NCI-H748 (cell line): ENCODE measurements around the gene INS.
"Not testable (repeated sequence)": the region's sequence is repeated elsewhere in the genome, so short reads cannot be mapped to it uniquely, and the experiment has no call there.

ENCODE experiments used
- DNase-seq: peaks from one replicate; lab custom pipeline; 2025; ENCODE audit not compliant: unreplicated experiment; lab: John Stamatoyannopoulos, UW

Gene INS

DNA sequence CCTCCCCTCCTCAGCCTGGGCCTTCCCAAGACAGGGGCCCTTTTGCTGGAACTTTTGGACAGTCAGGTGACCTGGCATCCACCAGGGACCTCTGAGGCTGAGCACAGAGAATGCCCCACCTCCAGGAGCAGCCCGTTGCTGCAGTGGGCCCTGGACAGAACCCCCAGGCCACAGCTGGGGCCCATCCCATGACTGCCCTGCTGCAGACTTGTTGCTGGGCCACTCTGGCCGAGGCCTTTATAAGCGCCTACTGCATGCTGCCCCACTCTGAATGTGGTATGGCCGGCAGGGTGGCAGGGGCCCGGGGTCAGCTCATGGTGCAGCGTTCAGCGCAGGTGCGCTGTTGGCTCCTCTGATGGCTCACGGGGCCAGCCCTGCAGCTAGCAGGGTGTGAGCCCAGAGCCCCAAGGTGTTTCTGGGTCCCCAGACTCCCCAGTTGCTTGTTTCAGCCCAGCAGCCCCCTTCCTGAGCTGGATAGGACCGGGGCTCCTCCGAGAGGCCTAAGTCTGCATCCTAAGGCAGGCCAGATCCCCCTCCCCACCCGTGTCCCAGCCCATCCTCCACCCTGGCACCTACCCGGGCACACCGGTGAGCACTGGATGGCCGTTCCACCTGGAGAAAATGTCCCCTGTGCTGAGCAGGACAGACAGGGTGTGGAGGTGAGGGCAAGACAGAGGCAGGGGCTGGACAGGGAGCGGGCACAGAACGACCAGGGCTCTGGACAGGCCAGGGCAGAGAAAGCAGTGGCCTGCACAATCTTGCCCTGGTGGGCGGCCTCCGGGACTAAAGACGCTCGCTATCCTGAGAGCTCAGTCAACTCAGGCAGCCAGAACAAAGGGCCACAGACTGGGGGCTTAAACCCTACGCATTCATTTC is 38.7 kb upstream of the INS start:
- DNase-seq, result no peak

- DNase-seq, result no peak
Measured at GRCh38 chr11:2198621-2199365, 37.8 kb upstream of the INS start.

DNA sequence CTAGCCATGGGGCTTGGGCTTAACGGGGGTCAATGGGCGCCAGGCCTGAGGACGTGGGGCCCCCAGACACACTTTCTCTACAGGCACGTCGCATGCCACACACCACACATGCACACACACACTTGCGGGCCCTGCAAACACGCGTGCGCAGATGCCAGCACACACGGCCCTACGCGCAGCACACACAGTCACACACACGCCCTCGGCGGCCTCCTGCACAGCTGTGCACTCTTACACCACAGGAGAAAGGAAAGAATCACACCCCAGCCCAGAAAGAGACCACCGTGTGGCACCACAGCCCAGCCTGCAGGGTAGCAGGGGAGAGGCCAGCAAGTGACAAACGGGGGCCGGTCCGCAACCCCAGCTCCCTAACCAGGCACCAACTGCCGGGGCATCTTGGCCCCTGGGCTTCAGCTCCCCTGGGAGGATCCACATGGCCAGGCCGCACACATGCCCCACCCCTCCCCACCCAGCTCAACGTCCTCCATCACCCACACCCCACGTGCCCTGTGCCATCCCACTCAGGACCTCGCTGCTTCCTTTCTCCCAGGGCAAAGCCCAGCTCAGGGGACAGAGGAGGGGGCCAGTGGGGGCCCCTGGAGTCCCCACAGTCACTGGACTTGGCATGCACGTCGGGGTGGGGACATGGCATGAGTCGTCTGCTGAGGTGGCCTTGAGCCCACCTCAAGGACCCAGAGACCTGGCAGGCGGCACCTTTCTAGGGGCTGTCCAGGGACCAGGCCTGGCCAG is 36.9 kb upstream of the INS start:
- no peak for DNase-seq

- DNase-seq, result peak; percentile 79
Measured at GRCh38 chr11:2196970-2197770, 36.2 kb upstream of the INS start.

- DNase-seq, result no peak
Measured at GRCh38 chr11:2195756-2196088, 34.7 kb upstream of the INS start.

DNA sequence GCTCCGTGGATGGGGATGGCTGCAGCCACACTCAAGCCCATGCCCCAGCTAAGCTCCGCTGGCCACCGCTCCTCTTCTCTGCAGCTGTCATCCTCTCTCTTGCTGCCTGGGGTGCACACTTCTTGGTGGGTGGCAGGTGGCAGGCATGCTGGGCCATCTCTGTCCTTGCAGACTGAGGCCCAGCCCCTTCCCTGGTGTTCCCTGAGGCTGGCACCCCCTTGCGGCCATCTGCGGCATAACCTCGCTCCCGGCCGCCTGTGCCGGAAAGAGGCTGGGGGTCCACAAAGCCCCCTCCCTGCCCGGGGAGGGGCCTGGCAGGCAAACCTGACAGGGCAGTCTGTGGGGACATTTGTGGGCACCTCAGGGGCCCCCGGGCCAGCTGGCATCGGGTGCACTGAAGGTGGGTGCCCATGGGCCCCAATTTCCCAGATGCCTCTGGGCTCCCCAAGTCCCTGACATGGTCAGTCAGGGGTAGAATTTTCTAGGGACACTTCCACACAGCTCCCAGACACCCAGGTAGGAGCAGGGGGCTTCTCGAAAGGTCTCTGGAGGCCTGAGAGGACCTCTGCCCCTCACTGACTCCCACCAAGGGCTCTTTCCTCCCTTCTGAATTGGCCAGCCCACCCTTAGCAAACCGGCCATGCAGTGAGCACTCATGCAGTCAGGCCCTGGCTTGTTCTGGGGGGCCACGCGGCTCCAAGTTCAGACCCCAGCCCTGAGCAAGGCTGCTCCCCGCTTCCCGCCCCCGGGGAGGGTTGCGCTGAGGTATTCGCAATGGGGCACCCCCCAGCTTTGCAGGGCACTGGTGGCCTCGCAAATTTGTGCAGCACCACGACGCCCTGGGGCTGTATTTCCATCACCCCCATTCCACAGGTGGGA is 34.1 kb upstream of the INS start:
- DNase-seq, result peak; percentile 55

DNA sequence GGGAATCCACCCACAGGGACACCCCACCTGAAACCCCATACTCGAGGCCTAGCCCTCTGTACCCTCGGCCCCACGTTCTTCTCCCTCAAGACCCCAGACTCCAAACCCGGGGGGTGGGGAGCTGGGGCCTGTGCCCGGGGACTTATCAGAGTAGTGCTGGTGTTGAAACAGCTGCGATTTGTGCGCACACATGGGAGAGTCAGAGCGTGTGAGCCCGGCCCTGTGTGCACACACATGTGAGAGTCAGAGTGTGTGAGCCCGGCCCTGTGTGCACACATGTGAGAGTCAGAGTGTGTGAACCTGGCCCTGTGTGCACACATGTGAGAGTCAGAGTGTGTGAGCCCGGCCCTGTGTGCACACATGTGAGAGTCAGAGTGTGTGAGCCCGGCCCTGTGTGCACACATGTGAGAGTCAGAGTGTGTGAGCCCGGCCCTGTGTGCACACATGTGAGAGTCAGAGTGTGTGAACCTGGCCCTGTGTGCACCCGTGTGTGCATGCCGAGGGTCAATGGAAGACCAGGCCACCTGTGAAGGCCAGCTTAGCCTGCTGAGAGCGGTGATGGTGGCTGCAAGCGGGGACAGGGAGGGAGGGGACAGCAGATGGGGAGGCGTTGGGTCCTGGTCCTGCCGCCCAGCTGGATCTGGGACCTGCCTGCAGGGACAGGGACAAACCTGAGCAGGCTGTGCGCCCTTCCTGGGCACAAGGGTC is 33.0 kb upstream of the INS start:
- not testable (repeated sequence) for DNase-seq

DNA sequence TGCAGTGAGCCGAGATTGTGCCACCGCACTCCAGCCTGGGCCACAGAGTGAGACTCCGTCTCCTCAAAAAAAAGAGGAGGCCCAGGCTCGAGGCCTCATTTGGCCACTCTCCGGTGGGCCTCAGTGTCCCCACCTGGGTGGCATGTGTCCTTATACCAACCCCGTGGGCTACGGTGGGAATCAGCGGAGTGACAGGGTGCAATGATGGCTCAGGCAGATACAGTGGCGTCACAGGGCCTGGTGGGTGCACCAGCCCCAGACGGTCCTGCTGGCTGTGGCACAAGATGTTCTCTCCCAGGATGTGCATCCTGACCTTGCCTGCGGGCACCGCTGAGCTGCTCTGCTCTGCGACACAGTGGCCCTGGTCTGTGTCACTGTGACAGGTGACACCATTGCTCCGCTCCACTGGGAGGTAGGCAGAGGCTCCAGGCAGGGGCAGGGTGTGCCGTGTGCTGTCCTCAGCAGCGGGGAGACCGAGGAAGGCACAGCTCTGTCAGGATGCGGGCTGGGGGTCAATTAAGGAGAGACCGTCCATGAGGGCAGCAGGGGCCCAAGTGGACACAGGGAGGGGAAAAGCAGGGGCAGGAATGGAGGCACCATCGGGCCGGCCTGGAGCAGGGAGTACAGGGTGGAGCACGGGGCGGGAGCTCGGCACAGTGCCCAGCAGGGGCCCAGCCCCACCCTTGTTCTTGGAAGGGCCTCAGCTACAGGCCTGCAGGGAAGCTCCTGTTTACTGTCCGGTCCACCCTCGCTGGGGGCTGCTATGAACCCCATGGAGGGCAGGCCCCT is 32.3 kb upstream of the INS start:
- no peak for DNase-seq

DNA sequence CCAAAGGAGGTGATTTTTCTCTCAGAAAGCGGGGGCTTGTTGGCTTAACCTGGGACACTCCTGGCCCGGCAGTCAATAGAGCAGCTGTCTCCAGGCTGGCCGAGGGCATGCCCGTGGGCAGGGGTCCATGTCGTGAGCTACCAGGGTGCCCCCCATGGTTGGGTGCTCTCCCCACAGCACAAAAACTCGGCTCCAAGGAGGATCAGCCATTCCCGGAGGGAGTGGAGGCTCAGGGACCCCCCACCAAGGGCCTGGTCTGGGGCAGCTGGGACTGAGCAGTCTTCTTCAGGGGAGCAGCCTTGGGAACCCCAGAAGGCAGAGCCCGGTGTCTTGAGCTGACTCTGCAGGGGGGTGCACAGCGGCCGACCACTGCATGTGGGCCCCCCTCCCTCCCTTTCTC is 31.4 kb upstream of the INS start:
- no peak for DNase-seq

DNA sequence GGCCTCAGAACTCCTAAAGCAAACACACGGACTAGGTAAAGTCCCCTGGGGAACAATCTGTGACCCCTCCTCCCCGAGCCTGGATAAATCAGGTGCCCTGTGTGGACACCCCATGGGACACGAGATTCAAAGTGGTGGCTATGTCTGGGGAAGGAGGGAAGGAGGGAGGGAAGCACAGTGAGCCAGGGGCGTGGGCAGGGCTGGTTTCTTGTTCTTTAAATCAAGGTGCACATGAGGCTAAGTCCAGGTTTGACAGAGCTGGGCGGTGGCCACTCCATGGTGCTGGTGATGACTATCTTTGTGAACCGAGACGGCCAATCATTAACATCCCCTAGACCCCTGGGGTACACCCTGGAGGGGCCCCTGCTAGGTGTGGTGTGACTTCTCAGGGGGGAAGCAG is 30.9 kb upstream of the INS start:
- DNase-seq, result no peak

DNA sequence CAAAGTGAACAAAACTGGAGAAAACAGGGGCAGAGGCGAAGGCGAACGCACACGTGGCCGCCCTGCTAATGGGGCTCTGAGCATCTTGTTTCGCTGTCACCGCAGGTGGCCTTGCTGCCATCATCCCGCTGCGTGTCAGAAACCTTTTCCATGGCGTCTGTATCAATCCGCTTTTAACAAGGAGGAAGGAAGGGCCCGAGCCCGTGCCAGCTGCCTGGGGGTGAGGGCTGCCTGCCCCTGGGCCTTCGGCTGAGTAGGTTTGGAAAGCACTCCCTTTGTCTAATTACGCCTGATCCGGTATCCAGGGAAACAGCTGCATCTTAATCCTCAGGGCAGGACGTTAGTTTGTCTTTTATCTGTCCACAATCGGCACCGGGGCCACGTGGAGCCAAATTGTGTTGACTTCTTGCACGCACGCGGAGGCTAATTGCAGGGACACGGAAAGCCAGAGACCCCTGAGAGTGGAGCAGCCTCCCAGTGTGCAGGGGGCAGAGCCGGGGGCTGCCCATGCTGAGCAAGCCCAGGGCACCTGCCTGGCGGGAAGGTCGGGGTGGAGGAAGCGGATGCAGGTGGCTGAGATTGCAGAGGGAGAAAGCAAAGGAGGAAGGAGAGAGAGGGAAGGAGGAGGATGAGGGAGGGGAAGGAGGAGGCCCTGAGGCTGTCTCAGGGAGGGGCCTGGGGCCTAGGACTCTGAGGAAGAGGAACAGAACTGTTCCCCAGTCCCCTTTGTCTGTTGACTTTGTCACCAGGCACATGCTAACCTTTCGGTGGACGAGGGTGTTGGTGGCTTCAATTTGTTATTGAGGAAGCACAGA is 29.9 kb upstream of the INS start:
- peak; percentile 93 for DNase-seq

DNA sequence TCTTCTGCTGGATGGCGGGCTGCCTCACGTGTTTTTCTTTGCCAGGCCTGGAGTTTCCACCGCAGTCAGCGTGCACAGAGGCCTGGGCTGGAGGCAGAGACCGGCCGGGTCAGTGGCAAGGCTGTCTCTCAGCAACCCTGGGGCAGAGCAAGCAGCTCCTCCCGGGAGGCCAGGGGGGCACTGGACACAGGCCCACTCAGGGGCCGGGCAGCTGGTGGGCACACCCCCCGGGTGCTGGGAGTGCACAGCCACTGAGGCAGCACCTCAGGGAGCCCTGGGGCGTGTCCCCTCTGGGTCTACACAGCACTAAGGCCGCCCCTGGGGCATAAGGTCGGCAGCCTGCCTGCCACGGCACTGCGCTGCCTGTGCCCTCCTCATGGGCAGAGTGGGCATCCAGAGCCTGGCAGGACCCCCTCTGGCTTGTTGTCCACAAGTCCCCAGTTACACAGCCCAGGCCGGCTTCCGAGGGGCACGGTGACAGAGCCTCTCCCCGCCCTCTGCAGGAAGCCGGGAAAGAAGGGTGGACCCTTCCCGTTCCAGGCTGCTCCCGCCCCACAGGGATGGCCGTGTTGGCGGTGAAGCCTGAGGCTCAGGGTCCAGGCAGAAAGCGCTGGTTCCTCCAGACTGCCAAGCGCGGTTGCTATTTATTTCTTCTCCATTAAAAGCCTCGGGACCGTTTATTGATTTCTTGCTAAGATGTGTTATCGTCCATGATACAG is 29.1 kb upstream of the INS start:
- no peak for DNase-seq

DNA sequence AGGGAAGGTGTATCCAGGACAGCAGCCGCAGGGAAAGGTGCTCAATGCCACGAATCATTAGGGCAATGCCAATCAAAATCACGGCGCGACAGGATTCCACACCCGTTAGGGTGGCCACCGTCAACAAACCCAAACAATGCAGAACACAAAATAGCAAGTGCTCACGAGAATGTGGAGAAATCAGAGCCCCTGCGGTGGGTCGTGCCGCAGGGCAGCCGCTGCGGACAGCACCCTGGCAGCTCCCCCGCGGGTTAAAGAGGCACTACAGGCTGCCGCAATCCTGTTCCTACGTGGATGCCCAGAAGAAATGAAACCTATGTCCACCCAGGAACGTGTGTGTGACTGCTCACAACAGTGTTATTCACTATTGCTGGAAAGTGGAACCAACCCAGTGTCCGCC is 27.7 kb upstream of the INS start:
- no peak for DNase-seq

DNA sequence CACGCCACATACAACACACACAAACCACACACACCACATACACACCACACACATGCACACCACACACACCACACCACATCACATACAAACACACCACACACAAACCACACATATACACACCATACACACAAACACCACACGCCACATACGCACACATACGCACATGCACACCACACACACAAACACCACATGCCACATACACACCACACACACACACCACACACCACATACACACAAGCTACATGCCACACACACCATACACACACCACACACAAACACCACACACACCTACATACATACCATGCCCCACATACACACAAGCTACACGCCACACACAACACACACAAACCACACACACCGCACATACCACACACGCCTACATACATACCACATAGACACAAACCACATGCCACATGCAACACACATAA is 26.3 kb upstream of the INS start:
- no peak for DNase-seq

DNA sequence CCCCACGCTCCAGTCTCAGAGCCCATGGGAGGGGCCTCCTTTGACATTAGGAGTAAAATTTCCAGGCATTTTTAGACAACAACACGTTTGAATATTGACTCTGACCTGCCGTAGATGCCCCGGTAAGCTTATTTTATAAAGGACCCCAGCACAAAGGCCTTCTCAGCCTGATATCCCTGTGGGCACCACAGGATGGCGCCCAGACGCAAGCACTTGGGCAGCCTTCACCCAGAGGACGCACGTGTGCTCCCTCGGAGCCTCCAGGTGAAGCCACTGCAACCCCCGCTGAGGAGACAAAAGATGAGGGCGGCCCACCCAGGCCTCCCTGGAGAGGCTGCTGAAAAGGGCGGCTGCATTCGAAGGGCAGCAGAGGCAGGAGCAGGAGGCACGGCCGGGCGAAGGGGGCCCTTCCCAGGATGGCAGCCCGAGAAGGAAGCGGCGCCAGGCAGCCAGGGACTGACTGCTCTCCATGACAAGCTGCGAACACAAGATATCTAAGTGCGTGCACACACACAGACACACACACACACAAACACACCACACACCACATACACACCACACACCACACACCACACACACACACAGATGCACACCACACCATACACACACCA is 25.8 kb upstream of the INS start:
- peak; percentile 81 for DNase-seq

DNA sequence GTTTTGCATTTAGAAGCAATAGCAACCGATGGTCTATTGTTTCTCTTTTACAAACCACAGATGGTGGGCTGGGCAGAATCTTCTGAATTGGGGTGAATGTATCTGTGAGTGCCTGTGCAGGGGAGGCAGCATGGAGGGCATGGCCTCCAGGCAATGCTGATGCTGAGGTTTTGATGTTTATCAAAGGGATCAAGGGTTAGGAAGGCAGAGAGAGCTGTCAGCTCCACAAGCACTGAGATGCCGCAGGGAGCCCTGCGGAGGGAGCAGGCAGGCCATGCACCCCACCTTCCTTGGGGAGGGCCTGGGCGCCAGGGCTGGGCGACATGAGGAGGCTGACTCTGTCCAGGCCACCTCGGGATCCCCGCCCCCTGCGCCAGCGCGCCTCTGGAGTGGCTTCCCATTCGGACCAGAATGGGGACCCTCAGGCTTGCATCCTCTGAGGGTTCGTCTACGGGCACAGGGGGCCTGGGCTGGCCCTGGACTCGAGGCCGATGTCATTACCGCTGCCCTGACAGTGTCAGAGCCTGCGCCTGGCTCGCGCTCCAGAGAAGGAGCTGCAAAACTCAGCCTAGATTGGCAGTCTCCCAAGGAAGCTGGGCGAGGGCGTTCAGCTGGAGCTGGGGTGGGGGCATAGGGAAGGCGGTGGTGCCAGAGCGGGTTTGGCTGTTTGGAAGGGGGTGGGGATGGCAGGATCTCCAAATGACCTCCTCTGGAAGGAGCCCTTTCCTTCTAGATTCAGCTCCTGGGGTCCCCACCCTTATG is 24.5 kb upstream of the INS start:
- no peak for DNase-seq
